ENCODE measurements around the gene SLC13A4. TPM values are rescaled to one million over a fixed set of nuclear protein-coding genes. Genes with fewer than 3 reads are reported as not detected.

Gene SLC13A4
- total and polyA plus RNA-seq, 2 donors (not counting 3 experiments of a cell fraction or from before 2014, with no cell fraction given): not detected

- peaks cover 3% of the 10 kb centered on the region for H3K4me1 ChIP-seq (ENCODE audit: control insufficient read depth, extremely low read depth, insufficient read depth, low read length)
- DNase-seq (ENCODE audit: low read depth, low spot score) (no peak), FAIRE-seq (no peak)
- no peak for TF ChIP-seq FOS (IDR thresholded peaks at IDR 0.05; ENCODE audit: borderline replicate concordance, insufficient read depth, low read length)
- TF ChIP-seq MAX (IDR thresholded peaks at IDR 0.05; ENCODE audit: insufficient read depth, insufficient read length): no peak
- no peak for TF ChIP-seq MYC (IDR thresholded peaks at IDR 0.05; ENCODE audit: low read depth, low read length)
- no peak for TF ChIP-seq POLR2AphosphoS5 (IDR thresholded peaks at IDR 0.05; ENCODE audit: insufficient read depth, low read depth, low read length)
- TF ChIP-seq GATA2 (IDR thresholded peaks at IDR 0.05; ENCODE audit: insufficient read depth, insufficient read length, low read depth, low read length): no peak
- TF ChIP-seq JUN (IDR thresholded peaks at IDR 0.05; ENCODE audit: borderline replicate concordance, insufficient read depth, insufficient read length, low read depth): no peak
- no peak for TF ChIP-seq EZH2 (IDR thresholded peaks at IDR 0.05; ENCODE audit: borderline replicate concordance, low read depth, low read length, severe bottlenecking)
- no peak for TF ChIP-seq CTCF (IDR thresholded peaks at IDR 0.05; ENCODE audit: extremely low read depth in 1 of 2, insufficient read depth in 1 of 2, low read depth in 1 of 2, low read length in 2 of 2)
- no peak for TF ChIP-seq POLR2A (IDR thresholded peaks at IDR 0.05; ENCODE audit: low read depth, low read length)
- POLR2A ChIA-PET: no interaction called here
- BruUV-seq (replicated peaks): no TSS peak
- dilution Hi-C loops (cut with MboI; ENCODE audit: extremely low pct_ligation_motif_present, low sequenced_read_pairs) (no loop called here), intact Hi-C loops (cut with micrococcal nuclease) (no loop called here)
- no peak overlapping the region for H2AFZ ChIP-seq (ENCODE audit: low read depth, low read length)
- H4K20me1 ChIP-seq (replicated peaks; ENCODE audit: control insufficient read depth, extremely low read depth, insufficient read depth, low read length): no peaks in the 10 kb centered on the region
- H3K9ac ChIP-seq (replicated peaks; ENCODE audit: extremely low read depth, insufficient read depth, low read length): no peak overlapping the region
- H3K4me2 ChIP-seq (ENCODE audit: insufficient read depth, low read length): no peak overlapping the region
- no peaks in the 10 kb centered on the region for H3K9me1 ChIP-seq (replicated peaks; ENCODE audit: control insufficient read depth, extremely low read depth, insufficient read depth, low read length)
- no peaks in the 10 kb centered on the region for H3K36me3 ChIP-seq (ENCODE audit: control insufficient read depth in 2 of 2, extremely low read depth in 1 of 2, insufficient read depth in 2 of 2, low read length in 2 of 2)
- H3K27me3 ChIP-seq (ENCODE audit: control insufficient read depth in 2 of 2, insufficient read depth in 2 of 2, low read length in 2 of 2): no peaks in the 10 kb centered on the region
- H3K9me3 ChIP-seq (replicated peaks; ENCODE audit: control insufficient read depth, insufficient read depth, low read length): no peaks in the 10 kb centered on the region
- no peak overlapping the region for H3K27ac ChIP-seq (ENCODE audit: insufficient read depth, low read depth, low read length)
- H3K79me2 ChIP-seq (ENCODE audit: control insufficient read depth, insufficient read depth, low read length): no peaks in the 10 kb centered on the region
- no peak overlapping the region for H3K4me3 ChIP-seq (replicated peaks in 1 of 3; ENCODE audit: insufficient read depth in 1 of 3, low read depth in 1 of 3, low read length in 3 of 3)
- CTCF ChIA-PET: no interaction called here
Observed at GRCh38 chr7:135718794-135719437, 9.1 kb downstream of the SLC13A4 start.
